Progenitor cell of endocrine pancreas (in vitro differentiated cells): Measurements from ENCODE around the gene NECTIN3. TPM values are rescaled to one million over a fixed set of nuclear protein-coding genes. Genes with fewer than 3 reads are reported as not detected.

Experiments
- DNase-seq: peaks from one replicate; pipeline ENCODE4 v3.0.0; 2021; ENCODE audit warnings: low spot score; ENCODE audit not compliant: unreplicated experiment
- H3K27ac Mint-ChIP-seq: 2 replicates; pipeline ENCODE4 v1.8.0; 2021; ENCODE audit warnings: mild to moderate bottlenecking, moderate library complexity, mixed read lengths
- H3K27me3 Mint-ChIP-seq: 2 replicates; pipeline ENCODE4 v1.8.0; 2021; ENCODE audit warnings: mixed read lengths
- H3K36me3 Mint-ChIP-seq: 2 replicates; pipeline ENCODE4 v1.8.0; 2022; ENCODE audit warnings: mixed read lengths; ENCODE audit not compliant: insufficient read depth
- H3K4me1 Mint-ChIP-seq: 2 replicates; pipeline ENCODE4 v1.8.0; 2021; ENCODE audit warnings: low read depth, mixed read lengths
- H3K4me3 Mint-ChIP-seq: 2 replicates; pipeline ENCODE4 v1.8.0; 2021; ENCODE audit warnings: low read depth, mild to moderate bottlenecking, moderate library complexity, mixed read lengths
- H3K9me3 Mint-ChIP-seq: 2 replicates; pipeline ENCODE4 v1.8.0; 2021; ENCODE audit warnings: low read depth, mixed read lengths
- total RNA-seq: library from RNA; stranded (reverse); gene quantifications from 2 replicates; pipeline ENCODE4 v1.2.1, GENCODE V29; 2021
- TF ChIP-seq, protein P1 (sequence below): fragments of 200-600 bp; sonication (generic); IDR thresholded peaks from one replicate; pipeline ENCODE4 v1.5.0; 2021; ENCODE audit warnings: antibody characterized with exemption, mild to moderate bottlenecking; ENCODE audit not compliant: unreplicated experiment

The NECTIN3 gene
- total RNA-seq, 1 donor from 2014 or later, result 46.5 TPM

DNA sequence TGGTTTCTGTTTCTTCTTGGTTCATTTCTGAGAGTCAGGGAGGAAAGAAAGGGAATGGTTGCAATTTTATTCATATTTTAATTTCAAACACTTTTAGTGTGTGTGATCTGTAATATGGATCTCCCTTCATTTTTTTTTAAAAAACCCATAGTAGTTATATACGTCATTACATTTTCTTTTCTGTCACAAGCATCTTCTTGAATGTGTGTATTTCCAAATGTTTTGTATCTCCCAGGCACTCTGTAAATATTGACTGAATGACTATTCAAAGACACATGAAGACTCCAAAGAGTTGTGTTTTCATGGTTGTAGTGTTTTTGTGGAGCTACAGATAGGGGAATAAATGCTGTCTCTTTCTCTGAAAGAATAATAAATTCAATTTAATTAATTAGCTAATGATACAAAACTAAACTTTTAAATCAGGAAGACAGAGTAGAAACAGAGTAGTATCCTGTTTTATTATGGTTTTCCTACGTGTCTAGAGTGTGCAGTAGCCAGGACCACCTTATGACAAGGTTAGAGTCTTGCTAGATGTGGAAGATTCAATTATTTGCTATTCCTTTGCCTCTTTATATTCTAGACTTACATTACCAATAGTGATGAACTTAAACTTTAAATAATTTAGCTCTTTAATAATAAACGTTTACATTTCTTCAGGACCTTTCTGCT lies 35.5 kb downstream of the NECTIN3 start:
- H3K9me3 Mint-ChIP-seq, result peaks cover 13% of the 10 kb centered on the region
- peak overlapping the region; percentile 39 for H3K27ac Mint-ChIP-seq
- H3K4me3 Mint-ChIP-seq, result no peak overlapping the region
- DNase-seq, result no peak
- H3K27me3 Mint-ChIP-seq, result no peaks in the 10 kb centered on the region
- H3K4me1 Mint-ChIP-seq, result peaks cover 4% of the 10 kb centered on the region
- TF ChIP-seq, protein P1, sequence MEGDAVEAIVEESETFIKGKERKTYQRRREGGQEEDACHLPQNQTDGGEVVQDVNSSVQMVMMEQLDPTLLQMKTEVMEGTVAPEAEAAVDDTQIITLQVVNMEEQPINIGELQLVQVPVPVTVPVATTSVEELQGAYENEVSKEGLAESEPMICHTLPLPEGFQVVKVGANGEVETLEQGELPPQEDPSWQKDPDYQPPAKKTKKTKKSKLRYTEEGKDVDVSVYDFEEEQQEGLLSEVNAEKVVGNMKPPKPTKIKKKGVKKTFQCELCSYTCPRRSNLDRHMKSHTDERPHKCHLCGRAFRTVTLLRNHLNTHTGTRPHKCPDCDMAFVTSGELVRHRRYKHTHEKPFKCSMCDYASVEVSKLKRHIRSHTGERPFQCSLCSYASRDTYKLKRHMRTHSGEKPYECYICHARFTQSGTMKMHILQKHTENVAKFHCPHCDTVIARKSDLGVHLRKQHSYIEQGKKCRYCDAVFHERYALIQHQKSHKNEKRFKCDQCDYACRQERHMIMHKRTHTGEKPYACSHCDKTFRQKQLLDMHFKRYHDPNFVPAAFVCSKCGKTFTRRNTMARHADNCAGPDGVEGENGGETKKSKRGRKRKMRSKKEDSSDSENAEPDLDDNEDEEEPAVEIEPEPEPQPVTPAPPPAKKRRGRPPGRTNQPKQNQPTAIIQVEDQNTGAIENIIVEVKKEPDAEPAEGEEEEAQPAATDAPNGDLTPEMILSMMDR, result no peak
- peaks cover 16% of the 10 kb centered on the region for H3K36me3 Mint-ChIP-seq

GRCh38 chr3:111107662-111108035 lies 36.0 kb downstream of the NECTIN3 start:
- H3K9me3 Mint-ChIP-seq, result peaks cover 13% of the 10 kb centered on the region
- H3K4me1 Mint-ChIP-seq, result peaks cover 4% of the 10 kb centered on the region
- TF ChIP-seq, protein P1, result no peak
- no peak overlapping the region for H3K4me3 Mint-ChIP-seq
- H3K36me3 Mint-ChIP-seq, result peaks cover 14% of the 10 kb centered on the region
- peak overlapping the region; percentile 39 for H3K27ac Mint-ChIP-seq
- no peak for DNase-seq
- H3K27me3 Mint-ChIP-seq, result no peaks in the 10 kb centered on the region

DNA sequence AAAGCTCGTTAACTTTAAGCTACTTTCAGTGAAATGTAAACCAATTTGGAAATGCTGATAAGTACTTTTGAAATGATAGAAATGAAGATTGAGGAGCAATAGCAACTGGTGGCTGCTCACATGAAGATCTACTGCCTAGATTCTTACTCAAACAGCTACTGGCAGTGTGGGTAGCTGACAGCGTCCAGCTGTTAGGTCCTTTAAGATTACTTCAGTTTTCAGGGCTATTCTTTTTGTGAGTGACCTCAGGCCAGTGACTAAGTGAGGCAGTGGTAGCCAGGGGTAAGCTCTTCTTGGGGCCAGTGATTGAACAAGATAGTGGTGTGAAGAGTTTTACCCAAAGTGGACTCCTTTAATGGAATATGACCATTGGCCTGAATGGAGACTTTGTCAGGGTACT lies 41.3 kb downstream of the NECTIN3 start:
- H3K27me3 Mint-ChIP-seq, result no peaks in the 10 kb centered on the region
- no peaks in the 10 kb centered on the region for H3K9me3 Mint-ChIP-seq
- H3K27ac Mint-ChIP-seq, result no peak overlapping the region
- H3K4me1 Mint-ChIP-seq, result no peaks in the 10 kb centered on the region
- no peak overlapping the region for H3K4me3 Mint-ChIP-seq
- DNase-seq, result no peak
- TF ChIP-seq, protein P1, result no peak
- H3K36me3 Mint-ChIP-seq, result peaks cover 11% of the 10 kb centered on the region

- TF ChIP-seq, protein P1, result no peak
- Mint-ChIP-seq H3K4me3 (no peak overlapping the region), H3K9me3 (no peaks in the 10 kb centered on the region), H3K27me3 (no peaks in the 10 kb centered on the region), H3K4me1 (no peaks in the 10 kb centered on the region), H3K36me3 (peaks cover 11% of the 10 kb centered on the region), H3K27ac (peak overlapping the region; percentile 15)
- DNase-seq, result no peak
Measured at GRCh38 chr3:111128884-111129283, 57.3 kb downstream of the NECTIN3 start.

DNA sequence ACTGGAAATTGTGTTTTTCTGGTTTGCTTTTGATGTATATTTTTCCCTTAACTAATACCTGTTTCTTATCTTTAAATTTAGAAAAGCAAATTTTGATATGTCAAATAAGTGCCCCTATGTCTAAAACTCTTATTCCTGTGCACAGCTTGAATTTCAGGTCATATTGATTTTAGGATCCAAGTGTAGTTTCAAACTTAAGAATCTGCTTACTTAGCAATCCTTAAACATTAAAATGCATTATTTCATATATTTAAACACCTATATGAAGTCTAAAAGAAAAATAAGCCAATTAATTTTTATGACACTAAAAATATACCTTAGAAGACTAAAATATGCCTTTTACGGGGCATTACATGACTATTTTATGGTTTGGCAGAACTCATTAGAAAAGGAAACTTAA lies 59.2 kb downstream of the NECTIN3 start:
- TF ChIP-seq, protein P1, result no peak
- no peaks in the 10 kb centered on the region for H3K9me3 Mint-ChIP-seq
- no peak for DNase-seq
- no peak overlapping the region for H3K27ac Mint-ChIP-seq
- H3K27me3 Mint-ChIP-seq, result no peaks in the 10 kb centered on the region
- H3K36me3 Mint-ChIP-seq, result peaks cover 11% of the 10 kb centered on the region
- H3K4me1 Mint-ChIP-seq, result no peaks in the 10 kb centered on the region
- no peak overlapping the region for H3K4me3 Mint-ChIP-seq
